HG02885 (cell line): ENCODE results near the gene DAPK1.

Experiments
- ATAC-seq: cut with Tn5 transposase; IDR thresholded peaks from one replicate; pipeline ENCODE4 v1.9.1; 2021; ENCODE audit warnings: mild to moderate bottlenecking; ENCODE audit not compliant: unreplicated experiment, poor library complexity

The DAPK1 gene

GRCh38 chr9:87562062-87562461 lies 64.4 kb downstream of the DAPK1 start:
- ATAC-seq: no peak

- ATAC-seq: no peak
These were observed 65.0 kb downstream of the DAPK1 start for GRCh38 chr9:87562530-87563170.

GRCh38 chr9:87564111-87564510 lies 66.4 kb downstream of the DAPK1 start:
- no peak for ATAC-seq

GRCh38 chr9:87564791-87565241 lies 67.1 kb downstream of the DAPK1 start:
- ATAC-seq: no peak

GRCh38 chr9:87567001-87567400 lies 69.3 kb downstream of the DAPK1 start:
- ATAC-seq: no peak

GRCh38 chr9:87567571-87567970 lies 69.9 kb downstream of the DAPK1 start:
- ATAC-seq: no peak

GRCh38 chr9:87567983-87568382 lies 70.3 kb downstream of the DAPK1 start:
- ATAC-seq: no peak

GRCh38 chr9:87568401-87568800 lies 70.7 kb downstream of the DAPK1 start:
- no peak for ATAC-seq

GRCh38 chr9:87569008-87569509 lies 71.4 kb downstream of the DAPK1 start:
- no peak for ATAC-seq

- ATAC-seq: no peak
These were observed 71.9 kb downstream of the DAPK1 start for GRCh38 chr9:87569518-87569917.

- no peak for ATAC-seq
These were observed 72.6 kb downstream of the DAPK1 start for GRCh38 chr9:87570000-87570908.

GRCh38 chr9:87572719-87573118 lies 75.1 kb downstream of the DAPK1 start:
- ATAC-seq: no peak

GRCh38 chr9:87573841-87574342 lies 76.2 kb downstream of the DAPK1 start:
- ATAC-seq: no peak

- no peak for ATAC-seq
These were observed 80.1 kb downstream of the DAPK1 start for GRCh38 chr9:87577746-87578145.

- ATAC-seq: no peak
These were observed 81.0 kb downstream of the DAPK1 start for GRCh38 chr9:87578625-87579024.

GRCh38 chr9:87579781-87580541 lies 82.3 kb downstream of the DAPK1 start:
- no peak for ATAC-seq

GRCh38 chr9:87580941-87581438 lies 83.3 kb downstream of the DAPK1 start:
- no peak for ATAC-seq

GRCh38 chr9:87581513-87581912 lies 83.8 kb downstream of the DAPK1 start:
- ATAC-seq: no peak

GRCh38 chr9:87581949-87582637 lies 84.4 kb downstream of the DAPK1 start:
- no peak for ATAC-seq

- no peak for ATAC-seq
These were observed 86.7 kb downstream of the DAPK1 start for GRCh38 chr9:87584326-87584725.
